Stomach smooth muscle (tissue), 2 donors: Measurements from ENCODE around the gene FRMD4A.

Source experiments
- H3K27ac ChIP-seq: one replicate; pipeline ENCODE4 v1.7.0; 2013; ENCODE audit warnings: mild to moderate bottlenecking, low read length, inconsistent platforms
- H3K27me3 ChIP-seq, 2 donors: one replicate each; pipeline ENCODE4 v1.7.0; 2013; ENCODE audit warnings: low read length in 2 of 2; ENCODE audit not compliant: insufficient read depth in 2 of 2, control insufficient read depth in 1 of 2
- H3K36me3 ChIP-seq, 2 donors: one replicate each; pipeline ENCODE4 v1.7.0; 2013; ENCODE audit warnings: low read length in 2 of 2; ENCODE audit not compliant: control insufficient read depth in 2 of 2, insufficient read depth in 2 of 2
- H3K4me1 ChIP-seq: one replicate; pipeline ENCODE4 v1.7.0; 2013; ENCODE audit warnings: low read length; ENCODE audit not compliant: control insufficient read depth, insufficient read depth
- H3K4me3 ChIP-seq, 2 donors: one replicate each; pipeline ENCODE4 v1.7.0; 2013; ENCODE audit warnings: low read length in 2 of 2
- H3K9ac ChIP-seq, 2 donors: one replicate each; pipeline ENCODE4 v1.7.0; 2013; ENCODE audit warnings: low read length in 2 of 2, mild to moderate bottlenecking in 1 of 2
- H3K9me3 ChIP-seq, 2 donors: one replicate each; pipeline ENCODE4 v1.7.0; 2013; ENCODE audit warnings: low read length in 2 of 2; ENCODE audit not compliant: control insufficient read depth in 2 of 2
- donor health status: healthy.
- donor health status: Pancreatic carcinoma.

The FRMD4A gene

DNA sequence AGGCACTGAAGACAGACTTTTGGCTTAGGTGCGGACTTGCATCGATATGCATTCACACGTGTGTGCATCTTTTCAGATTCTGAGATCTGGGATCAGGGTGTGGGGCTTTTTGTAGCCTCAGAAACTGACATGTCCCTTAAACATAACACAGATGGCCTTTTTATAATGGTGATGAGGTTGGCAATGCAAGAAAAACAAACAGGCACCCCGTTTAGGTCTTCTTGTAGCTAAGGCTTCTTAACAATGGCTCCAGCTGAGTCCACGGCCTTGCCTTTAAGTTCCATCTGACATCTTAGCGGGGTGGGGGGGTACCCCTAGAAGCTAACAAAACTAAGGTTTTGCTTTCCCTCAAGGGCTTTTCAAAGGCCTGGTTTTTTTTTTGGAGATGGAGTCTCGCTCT is 597.7 kb downstream of the FRMD4A start:
- H3K36me3 ChIP-seq: peaks cover 0 to 5% of the 10 kb centered on the region in 2 donors
- no peak overlapping the region for H3K27ac ChIP-seq
- H3K4me3 ChIP-seq: no peak overlapping the region
- no peaks in the 10 kb centered on the region for H3K4me1 ChIP-seq
- no peak overlapping the region for H3K9ac ChIP-seq
- no peaks in the 10 kb centered on the region for H3K27me3 ChIP-seq
- H3K9me3 ChIP-seq: no peaks in the 10 kb centered on the region

GRCh38 chr10:13732465-13732881 is 598.3 kb downstream of the FRMD4A start:
- Histone ChIP-seq H3K9ac (no peak overlapping the region), H3K27ac (no peak overlapping the region), H3K4me1 (no peaks in the 10 kb centered on the region), H3K4me3 (no peak overlapping the region), H3K36me3 (peaks cover 0 to 2% of the 10 kb centered on the region in 2 donors), H3K27me3 (no peaks in the 10 kb centered on the region), H3K9me3 (no peaks in the 10 kb centered on the region)

DNA sequence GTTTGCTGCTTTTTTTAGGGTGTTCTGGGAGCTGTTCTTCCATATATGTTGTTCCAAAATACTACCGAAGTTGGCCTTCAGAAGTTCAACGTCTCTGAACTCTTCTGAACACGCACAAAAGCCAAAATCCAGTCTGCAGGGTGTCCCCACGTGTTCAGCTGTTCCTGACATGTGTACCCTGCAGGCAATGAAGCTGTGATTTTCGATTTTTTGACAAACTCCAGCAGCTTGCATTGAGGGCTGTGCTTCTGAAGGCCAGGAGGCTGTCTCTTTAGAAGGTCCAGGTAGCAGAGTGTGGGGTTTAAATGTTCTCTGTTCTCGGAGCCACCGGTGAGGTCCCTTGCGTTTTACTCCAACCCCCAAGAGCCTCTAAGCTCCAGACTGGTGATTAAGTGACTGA is 598.9 kb downstream of the FRMD4A start:
- H3K27ac ChIP-seq: no peak overlapping the region
- H3K9ac ChIP-seq: no peak overlapping the region
- no peak overlapping the region for H3K4me3 ChIP-seq
- no peaks in the 10 kb centered on the region for H3K27me3 ChIP-seq
- peaks cover 0 to 2% of the 10 kb centered on the region in 2 donors for H3K36me3 ChIP-seq
- no peaks in the 10 kb centered on the region for H3K4me1 ChIP-seq
- H3K9me3 ChIP-seq: no peaks in the 10 kb centered on the region

- Histone ChIP-seq H3K4me1 (no peaks in the 10 kb centered on the region), H3K9me3 (no peaks in the 10 kb centered on the region), H3K27me3 (no peaks in the 10 kb centered on the region), H3K4me3 (no peak overlapping the region), H3K27ac (no peak overlapping the region), H3K9ac (no peak overlapping the region), H3K36me3 (peaks cover 0 to 2% of the 10 kb centered on the region in 2 donors)
These were observed 599.8 kb downstream of the FRMD4A start for GRCh38 chr10:13730956-13731355.

GRCh38 chr10:13730306-13730652 is 600.4 kb downstream of the FRMD4A start:
- no peaks in the 10 kb centered on the region for H3K9me3 ChIP-seq
- no peak overlapping the region for H3K27ac ChIP-seq
- no peaks in the 10 kb centered on the region for H3K4me1 ChIP-seq
- no peak overlapping the region for H3K9ac ChIP-seq
- no peak overlapping the region for H3K4me3 ChIP-seq
- H3K27me3 ChIP-seq: no peaks in the 10 kb centered on the region
- H3K36me3 ChIP-seq: peaks cover 2% of the 10 kb centered on the region in 2 donors

- H3K36me3 ChIP-seq: peaks cover 2% of the 10 kb centered on the region in 2 donors
- H3K4me3 ChIP-seq: no peak overlapping the region
- H3K9ac ChIP-seq: no peak overlapping the region
- no peaks in the 10 kb centered on the region for H3K4me1 ChIP-seq
- no peaks in the 10 kb centered on the region for H3K9me3 ChIP-seq
- no peak overlapping the region for H3K27ac ChIP-seq
- no peaks in the 10 kb centered on the region for H3K27me3 ChIP-seq
These were observed 601.0 kb downstream of the FRMD4A start for GRCh38 chr10:13729586-13730305.

GRCh38 chr10:13728898-13729535 is 601.7 kb downstream of the FRMD4A start:
- Histone ChIP-seq H3K27me3 (no peaks in the 10 kb centered on the region), H3K4me1 (no peaks in the 10 kb centered on the region), H3K27ac (no peak overlapping the region), H3K9me3 (no peaks in the 10 kb centered on the region), H3K9ac (no peak overlapping the region), H3K36me3 (peaks cover 2% of the 10 kb centered on the region in 2 donors), H3K4me3 (no peak overlapping the region)

DNA sequence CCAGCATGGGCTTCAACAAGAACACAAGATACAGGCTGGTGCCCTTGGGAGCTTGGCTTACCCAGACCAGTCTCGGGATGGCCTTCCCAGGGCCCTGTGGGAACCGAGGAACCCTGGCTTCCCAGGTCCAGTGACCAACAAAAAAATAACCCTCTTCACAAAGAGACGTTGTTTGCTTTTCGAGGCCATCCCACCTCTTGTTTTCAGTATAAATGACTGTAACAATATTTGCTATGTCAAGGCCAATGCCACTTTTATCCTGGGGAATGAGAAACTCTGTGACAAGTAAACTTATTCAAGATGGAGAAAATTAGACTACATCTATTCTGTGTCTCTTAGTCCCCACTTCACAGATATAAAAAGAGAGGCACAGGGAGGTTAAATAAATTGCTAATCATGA is 605.1 kb downstream of the FRMD4A start:
- Histone ChIP-seq H3K36me3 (peaks cover 0 to 2% of the 10 kb centered on the region in 2 donors), H3K4me1 (no peaks in the 10 kb centered on the region), H3K9ac (no peak overlapping the region), H3K27me3 (no peaks in the 10 kb centered on the region), H3K27ac (no peak overlapping the region), H3K9me3 (no peaks in the 10 kb centered on the region), H3K4me3 (no peak overlapping the region)

DNA sequence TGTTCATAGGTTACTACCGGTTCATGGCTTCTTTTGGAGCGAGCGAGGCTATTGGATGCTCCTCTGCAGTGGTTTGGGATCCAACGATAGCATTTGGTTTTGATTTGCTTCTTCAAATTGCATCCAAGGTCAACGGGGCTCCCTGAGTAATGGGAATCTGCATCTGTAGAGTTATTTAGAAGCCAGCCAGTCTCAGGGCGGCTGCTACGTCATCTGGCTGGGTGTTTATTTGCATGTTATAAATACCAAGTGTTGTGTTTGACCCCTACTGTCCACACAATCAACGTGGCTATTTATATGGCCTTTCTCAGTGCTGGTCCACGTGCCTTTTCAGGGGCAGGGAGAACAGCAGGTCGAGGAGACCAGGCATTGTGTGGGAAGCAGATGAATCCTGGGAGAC is 606.2 kb downstream of the FRMD4A start:
- Histone ChIP-seq H3K36me3 (peaks cover 0 to 2% of the 10 kb centered on the region in 2 donors), H3K9ac (no peak overlapping the region), H3K4me3 (no peak overlapping the region), H3K27me3 (no peaks in the 10 kb centered on the region), H3K4me1 (peaks cover under 1% of the 10 kb centered on the region), H3K27ac (no peak overlapping the region), H3K9me3 (no peaks in the 10 kb centered on the region)

DNA sequence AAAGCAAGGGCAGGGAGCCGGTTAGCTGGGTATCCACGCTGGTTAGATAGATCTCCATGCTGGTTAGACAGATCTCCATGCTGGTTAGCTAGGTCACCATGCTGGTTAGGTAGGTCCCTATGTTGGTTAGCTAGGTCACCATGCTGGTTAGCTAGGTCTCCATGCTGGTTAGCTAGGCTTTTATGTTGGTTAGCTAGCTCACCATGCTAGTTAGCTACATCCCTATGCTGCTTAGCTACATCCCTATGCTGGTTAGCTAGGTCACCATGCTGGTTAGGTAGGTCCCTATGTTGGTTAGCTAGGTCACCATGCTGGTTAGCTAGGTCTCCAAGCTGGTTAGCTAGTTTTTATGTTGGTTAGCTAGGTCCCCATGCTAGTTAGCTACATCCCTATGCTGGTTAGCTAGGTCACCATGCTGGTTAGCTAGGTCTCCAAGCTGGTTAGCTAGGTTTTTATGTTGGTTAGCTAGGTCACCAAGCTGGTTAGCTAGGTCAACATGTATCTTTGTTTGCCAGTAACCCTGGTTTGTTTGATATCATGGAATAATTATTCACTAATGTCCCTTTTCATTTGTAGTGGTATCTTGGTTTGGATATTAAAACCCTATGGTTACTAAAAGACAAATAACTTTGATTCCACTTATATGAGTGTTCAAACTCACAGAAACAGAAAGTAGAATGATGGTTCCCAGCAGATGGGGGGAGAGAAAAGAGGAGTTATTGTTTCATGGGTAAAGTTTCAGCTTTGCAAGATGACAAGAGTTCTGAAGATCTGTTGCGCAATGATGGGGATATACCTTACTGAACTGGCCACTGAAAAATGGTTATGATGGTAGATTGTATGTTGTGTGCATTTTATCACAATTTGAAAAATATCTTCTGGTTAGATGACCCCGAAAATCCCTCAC is 607.7 kb downstream of the FRMD4A start:
- no peak overlapping the region for H3K4me3 ChIP-seq
- peaks cover 0 to 2% of the 10 kb centered on the region in 2 donors for H3K36me3 ChIP-seq
- no peaks in the 10 kb centered on the region for H3K27me3 ChIP-seq
- H3K9ac ChIP-seq: no peak overlapping the region
- H3K27ac ChIP-seq: no peak overlapping the region
- H3K9me3 ChIP-seq: no peaks in the 10 kb centered on the region
- peaks cover 14% of the 10 kb centered on the region for H3K4me1 ChIP-seq
